Stimulated activated CD4-positive, alpha-beta T cell treated with anti-CD3 and anti-CD28 coated beads, Interleukin-1b, Interleukin-23, amount 100 ng/mL, for 48 hours (primary cell): Measurements from ENCODE around the gene MBD2.
"Not testable (repeated sequence)": the region's sequence is repeated elsewhere in the genome, so short reads cannot be mapped to it uniquely, and the experiment has no call there.

Experiments
- DNase-seq: peaks from one replicate; pipeline ENCODE4 v3.0.0-alpha.2; 2020

MBD2 gene

GRCh38 chr18:54235871-54236270, 11.4 kb upstream of the MBD2 start:
- no peak for DNase-seq

GRCh38 chr18:54233747-54234146, 9.3 kb upstream of the MBD2 start:
- no peak for DNase-seq

GRCh38 chr18:54233228-54233625, 8.8 kb upstream of the MBD2 start:
- no peak for DNase-seq

GRCh38 chr18:54232485-54233227, 8.2 kb upstream of the MBD2 start:
- no peak for DNase-seq

- DNase-seq = no peak
These were observed 5.1 kb upstream of the MBD2 start for GRCh38 chr18:54229421-54230059.

- no peak for DNase-seq
These were observed 3.9 kb upstream of the MBD2 start for GRCh38 chr18:54228364-54228763.

GRCh38 chr18:54223568-54224241, 764 bp downstream of the MBD2 start:
- DNase-seq = peak; percentile 69

GRCh38 chr18:54222922-54223567, 1.4 kb downstream of the MBD2 start:
- peak; percentile 50 for DNase-seq

GRCh38 chr18:54220406-54220805, 4.1 kb downstream of the MBD2 start:
- no peak for DNase-seq

GRCh38 chr18:54218803-54219202, 5.7 kb downstream of the MBD2 start:
- DNase-seq = not testable (repeated sequence)

- no peak for DNase-seq
These were observed 6.2 kb downstream of the MBD2 start for GRCh38 chr18:54218299-54218698.

GRCh38 chr18:54217624-54218023, 6.8 kb downstream of the MBD2 start:
- DNase-seq = no peak

- DNase-seq = no peak
These were observed 9.4 kb downstream of the MBD2 start for GRCh38 chr18:54215069-54215468.

- DNase-seq = no peak
These were observed 14.0 kb downstream of the MBD2 start for GRCh38 chr18:54210463-54210862.

- DNase-seq = no peak
These were observed 14.8 kb downstream of the MBD2 start for GRCh38 chr18:54209471-54210180.

- DNase-seq = no peak
These were observed 18.0 kb downstream of the MBD2 start for GRCh38 chr18:54206447-54206846.

- no peak for DNase-seq
These were observed 18.5 kb downstream of the MBD2 start for GRCh38 chr18:54205959-54206358.

- not testable (repeated sequence) for DNase-seq
These were observed 19.0 kb downstream of the MBD2 start for GRCh38 chr18:54205448-54205847.

- DNase-seq = no peak
These were observed 19.6 kb downstream of the MBD2 start for GRCh38 chr18:54204883-54205282.

GRCh38 chr18:54203914-54204313, 20.6 kb downstream of the MBD2 start:
- DNase-seq = no peak

GRCh38 chr18:54202851-54203250, 21.6 kb downstream of the MBD2 start:
- no peak for DNase-seq

GRCh38 chr18:54197747-54198411, 26.6 kb downstream of the MBD2 start:
- DNase-seq = no peak
